Left ventricle myocardium inferior (tissue), 1 donor: Measurements from ENCODE around the gene NOG. TPM values are rescaled to one million over a fixed set of nuclear protein-coding genes. Genes with fewer than 3 reads are reported as not detected.

Experiments used
- DNase-seq: peaks from one replicate; pipeline ENCODE4 v3.0.0-alpha.2; 2020
- H3K27ac ChIP-seq: fragments of 200-600 bp; replicated peaks from 2 replicates; pipeline ENCODE4 v1.8.0; 2021
- H3K27me3 ChIP-seq: fragments of 200-600 bp; 2 replicates; pipeline ENCODE4 v1.8.0; 2021; ENCODE audit warnings: low read depth
- H3K36me3 ChIP-seq: fragments of 200-600 bp; 2 replicates; pipeline ENCODE4 v1.8.0; 2021
- H3K4me1 ChIP-seq: fragments of 200-600 bp; 2 replicates; pipeline ENCODE4 v1.8.0; 2021
- H3K4me3 ChIP-seq: fragments of 200-600 bp; 2 replicates; pipeline ENCODE4 v1.8.0; 2021; ENCODE audit warnings: mild to moderate bottlenecking, moderate library complexity
- H3K9me3 ChIP-seq: fragments of 200-600 bp; replicated peaks from 2 replicates; pipeline ENCODE4 v1.8.0; 2021
- intact Hi-C: fragments of 100-400 bp; cut with micrococcal nuclease; formaldehyde crosslinking; loops from one replicate; pipeline ENCODE4 v1.11.0; 2022
- total RNA-seq: library from RNA; stranded (reverse); fragmentation: NEBNext Ultra II Directional; extraction: Animal tissue kit (Norgen Biotek cat#: 25700); gene quantifications from one replicate; pipeline ENCODE4 v1.2.1, GENCODE V29; 2021
- TF ChIP-seq, protein P1 (sequence below): fragments of 200-600 bp; IDR thresholded peaks from 2 replicates; pipeline ENCODE4 v1.8.0; 2021; ENCODE audit warnings: antibody characterized with exemption, mild to moderate bottlenecking, borderline replicate concordance
- donor health status: DM: no; HTN: yes; CAD: no; lungs with severe emphysema.

The NOG gene
- total RNA-seq, 1 donor from 2014 or later = 0.41 TPM

DNA sequence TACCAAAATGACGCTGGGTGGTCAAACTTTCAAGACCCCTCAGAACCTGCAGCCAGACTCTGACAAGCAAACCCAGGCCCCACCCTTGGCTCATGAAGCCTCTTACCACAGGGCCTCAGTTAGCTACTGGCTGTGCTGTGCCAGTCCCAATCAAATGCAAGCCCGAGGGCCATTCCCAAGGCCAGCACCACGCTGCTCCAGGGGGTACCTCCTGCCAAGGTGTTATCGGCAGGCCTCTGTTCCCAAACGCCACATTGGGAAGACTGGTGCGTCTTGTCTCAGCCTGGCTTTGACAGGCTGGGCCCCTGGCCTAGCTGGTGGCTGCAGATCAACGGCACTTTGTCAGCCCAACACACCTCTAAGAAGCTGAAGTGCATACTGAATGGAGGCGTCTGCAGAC, 35.8 kb upstream of the NOG start:
- H3K4me3 ChIP-seq = no peak overlapping the region
- TF ChIP-seq, protein P1, sequence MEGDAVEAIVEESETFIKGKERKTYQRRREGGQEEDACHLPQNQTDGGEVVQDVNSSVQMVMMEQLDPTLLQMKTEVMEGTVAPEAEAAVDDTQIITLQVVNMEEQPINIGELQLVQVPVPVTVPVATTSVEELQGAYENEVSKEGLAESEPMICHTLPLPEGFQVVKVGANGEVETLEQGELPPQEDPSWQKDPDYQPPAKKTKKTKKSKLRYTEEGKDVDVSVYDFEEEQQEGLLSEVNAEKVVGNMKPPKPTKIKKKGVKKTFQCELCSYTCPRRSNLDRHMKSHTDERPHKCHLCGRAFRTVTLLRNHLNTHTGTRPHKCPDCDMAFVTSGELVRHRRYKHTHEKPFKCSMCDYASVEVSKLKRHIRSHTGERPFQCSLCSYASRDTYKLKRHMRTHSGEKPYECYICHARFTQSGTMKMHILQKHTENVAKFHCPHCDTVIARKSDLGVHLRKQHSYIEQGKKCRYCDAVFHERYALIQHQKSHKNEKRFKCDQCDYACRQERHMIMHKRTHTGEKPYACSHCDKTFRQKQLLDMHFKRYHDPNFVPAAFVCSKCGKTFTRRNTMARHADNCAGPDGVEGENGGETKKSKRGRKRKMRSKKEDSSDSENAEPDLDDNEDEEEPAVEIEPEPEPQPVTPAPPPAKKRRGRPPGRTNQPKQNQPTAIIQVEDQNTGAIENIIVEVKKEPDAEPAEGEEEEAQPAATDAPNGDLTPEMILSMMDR = no peak
- no peak overlapping the region for H3K27ac ChIP-seq
- no peaks in the 10 kb centered on the region for H3K9me3 ChIP-seq
- peaks cover 15% of the 10 kb centered on the region for H3K27me3 ChIP-seq
- intact Hi-C loops = no loop called here
- no peaks in the 10 kb centered on the region for H3K36me3 ChIP-seq
- no peaks in the 10 kb centered on the region for H3K4me1 ChIP-seq
- no peak for DNase-seq

DNA sequence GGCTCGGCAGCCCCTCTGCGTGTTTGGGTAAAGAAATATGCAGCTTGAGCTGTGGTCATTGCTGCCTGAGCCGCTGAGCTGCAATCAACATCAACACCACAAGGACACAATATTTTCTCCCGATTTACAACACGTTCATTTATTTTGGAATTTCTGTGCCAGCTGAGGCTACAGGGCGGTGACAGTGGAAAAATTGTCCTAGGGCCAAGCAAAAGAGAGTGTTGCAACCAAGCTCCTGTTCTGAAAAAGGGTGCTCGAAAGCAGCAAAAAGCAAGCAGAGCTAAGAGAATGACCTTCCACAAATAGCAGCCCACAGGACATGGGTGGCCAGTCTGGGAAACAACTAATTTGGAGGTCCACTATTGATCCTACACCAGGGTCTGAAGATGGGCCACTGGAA, 35.4 kb upstream of the NOG start:
- H3K4me1 ChIP-seq = no peaks in the 10 kb centered on the region
- intact Hi-C loops = no loop called here
- H3K27me3 ChIP-seq = peaks cover 15% of the 10 kb centered on the region
- no peak for DNase-seq
- H3K36me3 ChIP-seq = no peaks in the 10 kb centered on the region
- no peak overlapping the region for H3K27ac ChIP-seq
- no peak overlapping the region for H3K4me3 ChIP-seq
- H3K9me3 ChIP-seq = no peaks in the 10 kb centered on the region
- TF ChIP-seq, protein P1 = no peak

DNA sequence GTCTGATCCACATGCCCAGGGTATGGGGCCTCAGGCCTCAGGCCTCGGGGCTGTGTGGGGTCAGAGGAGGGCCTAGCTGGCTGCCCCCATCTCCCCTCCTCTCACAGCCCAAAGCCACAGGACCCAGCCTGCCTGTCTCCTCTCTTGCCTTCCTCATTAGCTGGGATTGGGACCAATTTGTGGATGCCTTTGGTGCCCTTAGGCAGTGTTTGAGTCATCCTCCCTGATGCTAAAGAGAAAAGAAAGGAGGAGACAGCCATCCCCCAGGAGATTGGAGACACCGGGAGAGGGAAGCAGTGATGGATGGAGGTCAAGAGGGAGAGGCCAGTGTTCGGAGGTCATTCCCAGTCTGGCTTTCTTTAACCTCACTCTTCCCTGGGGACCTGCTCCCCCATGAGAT, 23.3 kb upstream of the NOG start:
- Histone ChIP-seq H3K27me3 (peaks cover 16% of the 10 kb centered on the region), H3K36me3 (no peaks in the 10 kb centered on the region), H3K27ac (no peak overlapping the region), H3K9me3 (no peaks in the 10 kb centered on the region), H3K4me1 (no peaks in the 10 kb centered on the region), H3K4me3 (no peak overlapping the region)
- DNase-seq = no peak
- intact Hi-C loops = no loop called here
- TF ChIP-seq, protein P1 = no peak

DNA sequence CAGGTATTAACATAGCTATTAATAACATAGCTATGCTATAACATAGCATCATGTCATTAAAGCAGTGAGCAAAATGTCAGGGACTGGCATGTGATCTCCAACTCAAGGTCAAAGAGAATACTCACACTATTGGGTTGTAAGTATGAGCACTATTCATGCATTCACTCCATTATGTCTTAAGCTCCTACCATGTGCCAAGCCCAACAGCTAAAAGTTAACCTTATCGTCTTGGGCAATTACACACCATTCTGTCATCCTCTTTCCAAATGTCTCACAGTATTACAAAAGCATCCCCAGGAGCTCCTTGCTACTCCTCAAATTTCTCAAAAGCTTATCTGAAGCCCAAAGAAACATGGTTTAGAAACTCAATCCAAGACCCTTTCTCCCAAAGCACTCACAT, 22.0 kb upstream of the NOG start:
- TF ChIP-seq, protein P1 = no peak
- DNase-seq = no peak
- Histone ChIP-seq H3K4me1 (no peaks in the 10 kb centered on the region), H3K36me3 (no peaks in the 10 kb centered on the region), H3K27ac (no peak overlapping the region), H3K4me3 (no peak overlapping the region), H3K9me3 (no peaks in the 10 kb centered on the region), H3K27me3 (peaks cover 20% of the 10 kb centered on the region)
- intact Hi-C loops = no loop called here

DNA sequence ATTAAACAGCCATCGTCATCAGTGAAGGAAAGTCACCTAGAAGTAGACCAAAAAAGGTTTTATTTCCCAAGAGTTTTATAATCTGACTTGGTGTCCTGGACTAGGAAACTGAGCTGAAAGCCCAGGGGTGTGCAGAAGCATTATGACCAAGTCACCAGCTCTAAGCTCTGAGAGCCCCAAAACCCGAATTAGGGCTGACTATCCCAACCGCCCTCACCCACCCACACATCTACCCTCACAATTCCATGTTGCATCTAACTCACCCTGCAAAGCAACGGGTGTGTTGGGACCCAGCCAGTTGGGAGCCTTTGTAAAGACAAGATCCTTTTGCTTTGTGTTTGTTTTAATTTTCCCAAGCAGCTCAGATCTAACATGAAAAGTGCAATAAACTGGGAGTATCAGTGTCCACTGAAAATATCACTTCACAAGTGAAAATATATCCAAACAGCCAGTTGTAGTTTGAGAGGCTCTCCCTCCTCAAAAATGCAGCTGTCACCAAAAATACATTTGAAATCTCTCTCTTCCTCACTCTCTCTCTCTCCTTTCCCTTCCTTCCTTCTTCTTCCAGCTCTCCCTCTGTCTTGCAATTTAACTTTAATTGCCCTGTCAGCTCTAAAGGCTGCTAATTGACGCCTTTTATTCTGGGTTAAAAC, 16.2 kb upstream of the NOG start:
- H3K4me3 ChIP-seq = peak overlapping the region; percentile 1
- H3K4me1 ChIP-seq = peaks cover 19% of the 10 kb centered on the region
- peak overlapping the region; percentile 7 for H3K27ac ChIP-seq
- H3K27me3 ChIP-seq = peaks cover 44% of the 10 kb centered on the region
- H3K9me3 ChIP-seq = no peaks in the 10 kb centered on the region
- TF ChIP-seq, protein P1 = no peak
- DNase-seq = no peak
- intact Hi-C loops = no loop called here
- no peaks in the 10 kb centered on the region for H3K36me3 ChIP-seq
